Dendritic cell treated with granulocyte-macrophage colony-stimulating factor and Interleukin-4, amounts not matched to agents 40 ng/mL and 50 ng/mL, for 4 days (primary cell): Measurements from ENCODE around the gene CXorf65.
A peak's percentile ranks its signal among the peaks of the same experiment; 100 is the strongest.

Source experiments
- H3K27ac Mint-ChIP-seq: one replicate; pipeline ENCODE4 v1.8.0; 2022; ENCODE audit warnings: mild to moderate bottlenecking, mixed read lengths
- H3K27me3 Mint-ChIP-seq: one replicate; pipeline ENCODE4 v1.8.0; 2022; ENCODE audit warnings: mild to moderate bottlenecking, mixed read lengths
- H3K36me3 Mint-ChIP-seq: one replicate; pipeline ENCODE4 v1.8.0; 2022; ENCODE audit warnings: low read depth, mixed read lengths
- H3K4me1 Mint-ChIP-seq: one replicate; pipeline ENCODE4 v1.8.0; 2022; ENCODE audit warnings: low read depth, mixed read lengths
- H3K4me3 Mint-ChIP-seq: one replicate; pipeline ENCODE4 v1.8.0; 2022; ENCODE audit warnings: mild to moderate bottlenecking, moderate library complexity, mixed read lengths
- H3K9me3 Mint-ChIP-seq: one replicate; pipeline ENCODE4 v1.8.0; 2022; ENCODE audit warnings: mixed read lengths
- intact Hi-C: fragments of 100-400 bp; cut with micrococcal nuclease; formaldehyde crosslinking; loops from one replicate; pipeline ENCODE4 v1.15.0; 2022

Gene CXorf65

DNA sequence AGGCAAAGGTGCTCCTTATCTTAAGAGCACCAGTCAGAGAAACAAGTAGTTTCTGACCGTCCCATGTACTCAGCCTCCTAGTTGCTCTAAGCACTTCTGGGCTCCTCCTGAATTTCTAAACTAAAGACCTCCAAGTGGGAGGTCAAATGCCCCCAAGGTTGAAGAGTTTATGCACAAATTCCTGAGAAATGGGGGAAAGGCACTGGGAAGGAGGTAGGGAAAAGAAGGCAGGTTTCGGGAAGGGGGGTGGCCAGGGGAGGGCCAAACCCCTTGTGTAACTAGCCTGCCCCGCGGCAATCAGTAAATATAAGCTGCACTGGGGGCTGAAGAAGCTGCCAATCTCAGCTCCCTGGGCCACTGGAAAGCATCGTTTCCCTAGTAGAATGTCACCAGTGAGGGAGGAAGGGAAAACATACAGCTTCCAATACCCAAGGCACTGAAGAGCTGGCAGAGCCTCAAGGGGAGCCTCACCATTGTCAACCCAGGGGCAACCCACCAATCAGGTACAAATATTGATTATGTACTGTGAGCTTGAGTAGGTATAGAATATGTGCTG is 7.5 kb downstream of the CXorf65 start:
- H3K4me1 Mint-ChIP-seq: peaks cover 27% of the 10 kb centered on the region
- H3K9me3 Mint-ChIP-seq: no peaks in the 10 kb centered on the region
- H3K4me3 Mint-ChIP-seq: no peak overlapping the region
- H3K36me3 Mint-ChIP-seq: peaks cover 26% of the 10 kb centered on the region
- H3K27ac Mint-ChIP-seq: no peak overlapping the region
- intact Hi-C loops: loop anchor here (1.0 kb wide), 2 partner anchors 30 to 80 kb away; no protein-coding TSS in a partner anchor
- peaks cover 3% of the 10 kb centered on the region for H3K27me3 Mint-ChIP-seq

DNA sequence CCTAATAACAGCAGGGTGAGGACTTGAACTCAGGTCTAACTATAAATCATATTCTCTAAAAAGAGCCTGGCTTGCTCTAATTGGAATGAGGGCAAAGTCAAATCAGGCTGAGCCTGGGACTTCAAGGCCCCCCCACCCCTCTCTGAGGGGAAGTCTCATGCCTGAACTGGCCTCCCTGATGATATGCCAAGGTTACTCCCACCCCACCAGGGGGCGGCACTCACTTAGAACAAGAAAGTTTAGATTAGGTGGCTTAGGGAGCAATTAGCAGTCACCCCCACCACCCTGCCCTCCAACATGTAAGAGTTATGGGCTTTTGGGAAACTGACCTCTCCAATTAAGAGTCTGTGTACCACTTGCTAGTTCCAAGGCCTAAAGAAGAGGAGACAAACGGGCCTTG is 8.2 kb downstream of the CXorf65 start:
- Mint-ChIP-seq H3K36me3 (peaks cover 26% of the 10 kb centered on the region), H3K27ac (no peak overlapping the region), H3K27me3 (peaks cover 4% of the 10 kb centered on the region), H3K4me3 (no peak overlapping the region), H3K9me3 (no peaks in the 10 kb centered on the region), H3K4me1 (peaks cover 19% of the 10 kb centered on the region)
- intact Hi-C loops: loop anchor here (1.0 kb wide), 2 partner anchors 31 to 81 kb away; no protein-coding TSS in a partner anchor

DNA sequence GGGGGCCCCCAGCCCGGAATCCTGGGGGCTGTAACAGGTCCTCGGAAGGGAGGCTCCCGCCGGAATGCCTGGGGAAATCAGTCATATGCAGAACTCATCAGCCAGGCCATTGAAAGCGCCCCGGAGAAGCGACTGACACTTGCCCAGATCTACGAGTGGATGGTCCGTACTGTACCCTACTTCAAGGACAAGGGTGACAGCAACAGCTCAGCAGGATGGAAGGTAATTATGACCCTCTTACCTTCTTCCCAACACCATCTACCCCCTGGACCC is 9.8 kb downstream of the CXorf65 start:
- H3K4me1 Mint-ChIP-seq: peaks cover 11% of the 10 kb centered on the region
- H3K27me3 Mint-ChIP-seq: peaks cover 4% of the 10 kb centered on the region
- H3K27ac Mint-ChIP-seq: peak overlapping the region; percentile 87
- peak overlapping the region; percentile 92 for H3K4me3 Mint-ChIP-seq
- H3K36me3 Mint-ChIP-seq: peaks cover 25% of the 10 kb centered on the region
- H3K9me3 Mint-ChIP-seq: no peaks in the 10 kb centered on the region
- intact Hi-C loops: no loop called here

DNA sequence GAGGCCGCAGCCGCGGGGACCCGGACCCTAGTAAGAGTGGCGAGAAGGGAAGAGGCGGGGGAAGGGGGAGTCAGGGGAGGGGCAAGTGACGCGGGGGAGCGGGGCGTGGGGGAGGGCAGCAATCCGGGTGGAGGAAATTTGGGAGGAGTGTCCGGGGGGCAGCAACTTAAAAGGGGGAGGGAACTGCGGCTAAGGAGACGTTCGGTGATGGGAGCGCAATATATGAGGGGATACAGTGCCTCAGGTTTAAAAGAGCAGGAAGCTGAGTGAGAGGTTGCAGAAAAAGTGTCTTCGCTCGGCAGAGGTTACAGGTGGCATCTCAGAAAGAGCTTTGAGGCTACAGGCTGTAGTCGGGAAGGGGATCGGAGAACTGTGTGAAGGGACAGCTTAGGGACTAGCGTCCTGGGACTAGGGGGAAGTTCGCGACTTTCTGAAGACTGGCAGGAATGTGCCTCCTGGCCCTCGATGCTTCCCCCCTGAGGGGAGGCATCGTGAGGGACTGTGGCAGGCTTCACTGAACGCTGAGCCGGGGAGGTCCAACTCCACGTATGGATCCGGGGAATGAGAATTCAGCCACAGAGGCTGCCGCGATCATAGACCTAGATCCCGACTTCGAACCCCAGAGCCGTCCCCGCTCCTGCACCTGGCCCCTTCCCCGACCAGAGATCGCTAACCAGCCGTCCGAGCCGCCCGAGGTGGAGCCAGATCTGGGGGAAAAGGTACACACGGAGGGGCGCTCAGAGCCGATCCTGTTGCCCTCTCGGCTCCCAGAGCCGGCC is 10.4 kb downstream of the CXorf65 start:
- Mint-ChIP-seq H3K27me3 (peaks cover 4% of the 10 kb centered on the region), H3K36me3 (peaks cover 20% of the 10 kb centered on the region), H3K9me3 (no peaks in the 10 kb centered on the region), H3K27ac (peak overlapping the region; percentile 87), H3K4me3 (peak overlapping the region; percentile 92), H3K4me1 (peaks cover 11% of the 10 kb centered on the region)
- intact Hi-C loops: no loop called here

DNA sequence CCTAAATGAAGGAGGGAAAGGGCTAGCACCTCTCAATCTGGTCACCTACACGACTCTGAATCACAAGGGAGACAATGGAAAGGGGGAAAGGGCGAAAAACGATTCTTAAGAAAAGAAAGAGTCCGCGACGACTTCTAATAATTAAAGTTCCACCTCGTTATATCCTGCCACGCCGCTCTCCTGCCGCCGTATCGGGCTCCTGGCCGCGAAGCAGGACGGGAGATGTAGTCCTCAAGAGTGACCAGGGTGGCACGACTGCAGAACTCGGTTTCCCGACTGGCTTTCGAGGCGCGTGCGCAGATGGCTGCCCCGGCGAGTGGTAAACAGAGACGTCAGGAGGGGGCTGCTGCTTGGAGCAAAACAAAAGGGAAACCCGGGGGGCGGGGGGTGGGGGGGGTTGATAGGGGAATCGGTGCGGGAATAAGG is 11.0 kb downstream of the CXorf65 start, which contains the start of gene FOXO4:
Gene FOXO4 (plus strand): TSS at position 297 of the 426 bp plus-strand sequence. CDS start 678 bp downstream, outside the sequence.
- Mint-ChIP-seq H3K36me3 (peaks cover 14% of the 10 kb centered on the region), H3K4me1 (peaks cover 9% of the 10 kb centered on the region), H3K9me3 (no peaks in the 10 kb centered on the region), H3K4me3 (peak within 1 kb of the TSS; percentile 92), H3K27ac (peak within 1 kb of the TSS; percentile 87), H3K27me3 (peaks cover 4% of the 10 kb centered on the region)
- intact Hi-C loops: no loop called here

DNA sequence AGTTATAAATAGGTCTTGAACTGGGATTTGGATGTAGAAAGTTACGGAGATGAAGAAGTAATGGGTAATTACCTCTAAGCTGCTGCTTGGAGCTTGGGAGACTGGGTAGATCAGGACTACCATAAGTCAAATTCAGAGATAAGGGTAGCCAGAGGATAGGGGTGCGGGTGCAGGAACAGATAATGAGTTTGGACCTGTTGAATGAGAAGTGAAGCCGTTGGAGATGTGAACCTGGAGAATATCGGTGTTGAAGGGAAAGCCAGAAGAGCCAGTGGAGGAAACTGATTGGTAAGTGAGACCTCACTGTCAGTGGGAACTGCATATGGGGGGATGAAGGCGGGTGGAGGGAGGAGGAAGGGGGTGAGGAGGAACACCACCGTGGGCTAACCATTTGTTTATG is 11.5 kb downstream of the CXorf65 start:
- peaks cover 6% of the 10 kb centered on the region for H3K4me1 Mint-ChIP-seq
- peak overlapping the region; percentile 92 for H3K4me3 Mint-ChIP-seq
- H3K9me3 Mint-ChIP-seq: no peaks in the 10 kb centered on the region
- H3K27ac Mint-ChIP-seq: peak overlapping the region; percentile 87
- peaks cover 10% of the 10 kb centered on the region for H3K36me3 Mint-ChIP-seq
- peaks cover 4% of the 10 kb centered on the region for H3K27me3 Mint-ChIP-seq
- intact Hi-C loops: no loop called here

DNA sequence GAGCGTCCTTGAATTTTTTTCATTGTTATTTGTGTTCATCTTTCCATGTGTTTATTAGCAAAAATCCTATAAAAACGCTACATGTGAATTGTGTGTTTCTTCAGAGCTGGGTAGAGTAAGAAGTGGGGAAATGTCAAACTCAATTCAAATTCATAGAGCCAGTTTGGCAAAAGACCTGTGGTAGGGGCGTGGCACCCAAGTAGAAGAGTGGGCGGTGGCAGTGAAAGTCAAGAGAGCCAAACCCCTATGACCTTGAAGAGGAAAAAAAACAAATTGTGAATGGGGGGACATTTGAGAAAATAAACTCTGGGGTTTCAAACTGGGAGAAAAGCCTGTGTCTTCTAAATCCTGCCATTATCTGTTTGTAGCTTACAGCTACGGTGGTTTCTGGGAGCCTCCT is 15.3 kb downstream of the CXorf65 start:
- H3K4me1 Mint-ChIP-seq: peaks cover 6% of the 10 kb centered on the region
- no peaks in the 10 kb centered on the region for H3K9me3 Mint-ChIP-seq
- H3K36me3 Mint-ChIP-seq: peaks cover 9% of the 10 kb centered on the region
- intact Hi-C loops: no loop called here
- no peak overlapping the region for H3K4me3 Mint-ChIP-seq
- H3K27ac Mint-ChIP-seq: no peak overlapping the region
- H3K27me3 Mint-ChIP-seq: peaks cover 4% of the 10 kb centered on the region

DNA sequence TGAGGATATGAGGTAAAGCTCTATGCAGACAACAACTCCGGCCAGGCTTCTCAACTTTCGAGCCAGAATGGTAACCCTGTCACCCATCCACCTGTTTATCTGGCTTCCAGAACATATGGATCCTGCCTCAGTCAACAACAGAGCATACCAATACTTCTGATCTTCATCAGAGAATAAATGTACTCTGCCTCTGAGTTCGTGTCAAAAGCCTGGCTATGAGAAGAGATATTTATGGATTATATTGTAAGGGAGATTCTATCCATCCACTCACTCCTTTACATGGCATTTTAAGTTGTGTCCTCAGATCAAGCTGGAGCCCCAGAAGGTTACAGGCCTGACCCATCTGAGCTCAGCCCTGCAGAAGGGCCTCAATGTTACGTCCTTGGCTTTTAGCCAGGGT is 20.6 kb downstream of the CXorf65 start:
- Mint-ChIP-seq H3K4me3 (no peak overlapping the region), H3K9me3 (no peaks in the 10 kb centered on the region), H3K4me1 (no peaks in the 10 kb centered on the region), H3K27me3 (no peaks in the 10 kb centered on the region), H3K36me3 (no peaks in the 10 kb centered on the region), H3K27ac (no peak overlapping the region)
- intact Hi-C loops: no loop called here

DNA sequence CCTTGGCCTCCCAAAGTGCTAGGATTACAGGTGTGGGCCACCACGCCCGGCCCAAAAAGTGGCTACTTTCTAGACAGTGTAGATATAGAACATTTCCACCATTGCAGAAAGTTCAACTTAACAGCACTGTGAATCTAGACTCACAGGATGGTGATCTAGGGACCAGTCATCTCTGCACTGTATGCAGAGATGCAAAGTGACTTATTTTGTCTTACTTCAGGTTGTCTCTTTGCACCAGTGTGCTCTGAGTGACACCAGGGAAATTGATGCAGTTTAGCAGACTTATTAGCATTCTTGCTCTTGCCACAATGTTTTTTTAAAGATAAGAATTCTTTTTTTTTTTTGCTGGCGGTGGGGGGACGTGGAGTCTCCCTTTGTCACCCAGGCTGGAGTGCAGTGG is 23.7 kb downstream of the CXorf65 start:
- intact Hi-C loops: no loop called here
- Mint-ChIP-seq H3K36me3 (no peaks in the 10 kb centered on the region), H3K4me1 (no peaks in the 10 kb centered on the region), H3K27ac (no peak overlapping the region), H3K9me3 (no peaks in the 10 kb centered on the region), H3K4me3 (no peak overlapping the region), H3K27me3 (no peaks in the 10 kb centered on the region)

DNA sequence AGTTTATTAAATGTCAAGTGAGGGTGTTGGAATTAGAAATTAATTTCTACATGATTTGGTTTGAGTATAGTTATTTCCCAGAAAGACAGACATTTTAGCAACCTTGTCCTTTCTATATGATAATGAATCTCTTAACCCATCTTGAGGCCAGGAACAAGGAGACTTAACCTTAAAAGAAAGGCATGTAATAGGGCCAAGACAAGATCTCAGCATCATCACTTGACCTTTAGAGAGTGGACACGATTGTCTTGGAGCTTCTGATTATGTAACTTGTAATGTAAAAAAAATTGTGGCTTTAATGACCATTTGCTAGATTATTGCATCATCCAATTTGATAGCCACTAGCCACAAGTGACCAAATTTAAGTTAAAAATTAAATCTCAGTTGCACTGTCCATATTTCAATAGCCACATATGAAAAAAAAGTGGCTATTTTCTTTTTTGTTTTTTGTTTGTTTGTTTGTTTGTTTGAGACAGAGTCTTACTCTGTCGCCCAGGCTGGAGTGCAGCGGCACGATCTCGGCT is 24.4 kb downstream of the CXorf65 start:
- H3K4me3 Mint-ChIP-seq: no peak overlapping the region
- intact Hi-C loops: no loop called here
- no peaks in the 10 kb centered on the region for H3K36me3 Mint-ChIP-seq
- H3K27ac Mint-ChIP-seq: no peak overlapping the region
- H3K9me3 Mint-ChIP-seq: no peaks in the 10 kb centered on the region
- no peaks in the 10 kb centered on the region for H3K27me3 Mint-ChIP-seq
- H3K4me1 Mint-ChIP-seq: no peaks in the 10 kb centered on the region

DNA sequence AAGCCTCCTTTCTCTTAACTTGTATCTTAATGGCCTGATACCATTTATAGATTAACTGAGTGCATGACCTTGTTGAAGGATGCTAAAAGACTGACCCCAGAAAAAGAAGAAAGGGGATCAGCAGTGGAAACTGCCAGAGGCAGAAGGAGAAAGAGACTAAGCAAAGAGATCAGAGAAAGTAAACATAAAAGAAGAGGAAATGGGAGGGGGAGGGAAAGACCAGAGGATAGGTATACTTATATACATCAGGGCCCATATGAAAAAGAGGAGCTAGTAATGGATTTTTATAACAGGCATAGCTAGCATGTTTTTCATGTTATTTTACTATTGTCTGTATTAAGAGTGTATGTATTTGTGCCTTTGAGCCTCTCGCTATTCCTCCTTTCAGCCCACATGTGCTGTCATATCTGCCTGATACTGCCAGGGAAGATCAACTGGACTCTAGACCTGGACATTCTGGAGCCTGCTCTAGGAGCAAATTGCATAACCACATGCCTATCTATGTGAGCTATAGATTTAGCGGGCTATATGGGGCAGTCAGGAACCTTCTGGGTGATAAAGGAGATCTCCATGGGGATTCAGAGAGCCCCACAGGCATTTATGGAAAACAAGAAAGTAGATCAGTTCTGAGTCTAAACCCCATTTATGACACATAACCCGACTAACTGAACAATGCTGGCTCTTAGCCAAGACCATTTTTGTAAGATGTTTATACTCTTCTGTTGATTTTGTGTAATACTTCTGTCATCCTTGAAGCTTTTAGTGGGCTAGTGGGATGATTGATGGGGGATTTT is 25.0 kb downstream of the CXorf65 start:
- intact Hi-C loops: no loop called here
- H3K9me3 Mint-ChIP-seq: no peaks in the 10 kb centered on the region
- H3K4me3 Mint-ChIP-seq: no peak overlapping the region
- no peak overlapping the region for H3K27ac Mint-ChIP-seq
- no peaks in the 10 kb centered on the region for H3K27me3 Mint-ChIP-seq
- no peaks in the 10 kb centered on the region for H3K4me1 Mint-ChIP-seq
- H3K36me3 Mint-ChIP-seq: no peaks in the 10 kb centered on the region

DNA sequence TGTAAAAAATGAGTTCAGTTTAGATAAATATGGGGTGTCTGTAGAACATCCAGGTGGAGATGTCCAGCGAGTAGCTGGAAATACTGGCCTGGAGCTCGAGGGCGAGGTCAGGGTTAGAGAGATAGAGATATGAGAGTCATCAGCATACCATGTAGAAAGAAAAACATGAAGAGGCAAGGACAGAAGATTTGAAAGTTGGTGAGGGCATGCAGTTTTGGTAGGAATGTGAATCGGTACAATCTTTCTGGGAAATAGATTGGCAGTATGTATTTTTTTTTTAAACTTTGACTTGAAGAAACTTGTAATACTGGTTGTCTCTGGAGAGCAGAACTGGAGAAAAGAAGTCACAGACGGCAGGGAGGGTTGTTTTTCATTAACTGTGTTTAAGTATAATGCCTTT is 36.0 kb downstream of the CXorf65 start:
- Mint-ChIP-seq H3K36me3 (peaks cover 15% of the 10 kb centered on the region), H3K27ac (no peak overlapping the region), H3K9me3 (no peaks in the 10 kb centered on the region), H3K27me3 (no peaks in the 10 kb centered on the region), H3K4me3 (no peak overlapping the region), H3K4me1 (peaks cover 19% of the 10 kb centered on the region)
- intact Hi-C loops: no loop called here

DNA sequence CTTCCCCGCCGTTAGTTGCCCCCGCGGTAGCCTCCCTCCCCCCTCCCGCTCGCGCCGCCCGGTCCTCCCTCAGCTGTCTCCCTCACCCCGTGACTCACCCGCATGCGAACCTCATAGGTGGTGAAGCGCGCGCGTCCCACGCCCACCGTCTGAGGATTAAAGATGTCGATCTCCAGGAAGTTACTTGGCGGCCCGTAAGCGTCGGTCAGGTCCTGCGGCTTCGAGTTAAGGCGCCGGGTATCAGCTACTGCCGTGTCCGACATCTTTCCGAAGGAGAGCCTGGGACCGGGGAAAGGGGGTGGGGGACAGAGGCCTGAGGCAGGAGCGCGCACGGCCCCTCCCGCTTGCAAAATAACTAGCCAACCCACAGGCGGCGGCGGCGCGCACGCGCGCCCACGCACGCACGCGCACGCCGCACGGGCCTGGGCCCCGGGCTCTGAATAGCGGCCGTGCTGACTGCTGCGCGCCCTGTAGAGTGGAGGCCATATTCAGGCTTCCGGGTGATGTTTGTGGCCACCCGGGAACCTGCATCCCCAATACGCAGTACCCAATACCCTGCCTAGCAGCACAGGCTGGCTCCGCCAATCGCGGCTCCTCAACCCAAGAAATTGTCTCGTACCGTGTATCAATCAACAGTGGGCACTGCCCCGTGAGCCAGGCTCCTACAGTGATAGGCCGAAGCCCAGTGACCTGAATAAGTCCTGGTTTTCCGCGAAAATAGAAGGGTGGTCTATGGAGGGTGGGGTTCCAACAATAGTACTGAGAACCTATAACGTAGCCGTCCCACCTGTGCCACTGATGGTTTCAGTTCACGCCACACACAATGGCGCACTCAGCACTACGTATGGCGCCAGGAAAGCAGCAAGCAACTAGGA is 38.3 kb downstream of the CXorf65 start, which contains the start of gene SNX12:
Gene SNX12 (minus strand): TSS at position 291 of the 875 bp plus-strand sequence. CDS start 28 bp downstream, at position 263.
- peaks cover 28% of the 10 kb centered on the region for H3K4me1 Mint-ChIP-seq
- no peaks in the 10 kb centered on the region for H3K9me3 Mint-ChIP-seq
- intact Hi-C loops: no loop called here
- peak within 1 kb of the TSS; percentile 94 for H3K27ac Mint-ChIP-seq
- no peaks in the 10 kb centered on the region for H3K27me3 Mint-ChIP-seq
- peaks cover 22% of the 10 kb centered on the region for H3K36me3 Mint-ChIP-seq
- peak within 1 kb of the TSS; percentile 99 for H3K4me3 Mint-ChIP-seq
